Raji (cell line): ENCODE measurements around the gene DAD1.
A peak's percentile ranks its signal among the peaks of the same experiment; 100 is the strongest.

Experiments
- POLR2A ChIP-seq: IDR thresholded peaks from 2 replicates; pipeline ENCODE4 v1.6.1; 2011; ENCODE audit warnings: low read depth, low read length, control low read depth; ENCODE audit not compliant: insufficient read depth

Gene DAD1

GRCh38 chr14:22602862-22603261 lies 13.8 kb upstream of the DAD1 start:
- no peak for TF ChIP-seq POLR2A

GRCh38 chr14:22601996-22602395 lies 13.0 kb upstream of the DAD1 start:
- TF ChIP-seq POLR2A: no peak

GRCh38 chr14:22601456-22601855 lies 12.4 kb upstream of the DAD1 start:
- no peak for TF ChIP-seq POLR2A

- TF ChIP-seq POLR2A: no peak
These were observed 11.0 kb upstream of the DAD1 start for GRCh38 chr14:22600027-22600426.

- TF ChIP-seq POLR2A: no peak
These were observed 10.3 kb upstream of the DAD1 start for GRCh38 chr14:22599349-22599748.

- TF ChIP-seq POLR2A: no peak
These were observed 9.8 kb upstream of the DAD1 start for GRCh38 chr14:22598896-22599244.

GRCh38 chr14:22598099-22598895 lies 9.3 kb upstream of the DAD1 start, which contains the start of gene ABHD4:
Gene ABHD4 (plus strand): TSS chr14:22598300. CDS start chr14:22598307, 7 bp downstream.
- TF ChIP-seq POLR2A: peak; percentile 60; the same call in 1 of the 2 replicates

- TF ChIP-seq POLR2A: no peak
These were observed 8.7 kb upstream of the DAD1 start for GRCh38 chr14:22597771-22598098.

- no peak for TF ChIP-seq POLR2A
These were observed 8.2 kb upstream of the DAD1 start for GRCh38 chr14:22597265-22597664.

GRCh38 chr14:22596354-22596879 lies 7.4 kb upstream of the DAD1 start:
- no peak for TF ChIP-seq POLR2A

GRCh38 chr14:22594156-22594716 lies 5.2 kb upstream of the DAD1 start:
- TF ChIP-seq POLR2A: no peak

GRCh38 chr14:22593601-22594000 lies 4.6 kb upstream of the DAD1 start:
- TF ChIP-seq POLR2A: no peak

- no peak for TF ChIP-seq POLR2A
These were observed 4.2 kb upstream of the DAD1 start for GRCh38 chr14:22593189-22593588.

GRCh38 chr14:22588526-22589095 lies 413 bp downstream of the DAD1 start:
- no peak for TF ChIP-seq POLR2A

GRCh38 chr14:22587247-22587646 lies 1.8 kb downstream of the DAD1 start:
- TF ChIP-seq POLR2A: no peak

GRCh38 chr14:22583994-22584393 lies 5.0 kb downstream of the DAD1 start:
- no peak for TF ChIP-seq POLR2A

- TF ChIP-seq POLR2A: no peak
These were observed 8.4 kb downstream of the DAD1 start for GRCh38 chr14:22580625-22581024.

- TF ChIP-seq POLR2A: no peak
These were observed 9.1 kb downstream of the DAD1 start for GRCh38 chr14:22579881-22580280.
